GM12892 (cell line): ENCODE results near the gene CBFA2T3.

Experiments
- POLR2A ChIP-seq: IDR thresholded peaks from 2 replicates; pipeline ENCODE4 v1.6.1; 2011; ENCODE audit warnings: low read depth, low read length, control low read depth
- POLR2AphosphoS5 ChIP-seq: IDR thresholded peaks from 2 replicates; pipeline ENCODE4 v1.6.1; 2011; ENCODE audit warnings: low read depth, low read length, control low read depth

DNA sequence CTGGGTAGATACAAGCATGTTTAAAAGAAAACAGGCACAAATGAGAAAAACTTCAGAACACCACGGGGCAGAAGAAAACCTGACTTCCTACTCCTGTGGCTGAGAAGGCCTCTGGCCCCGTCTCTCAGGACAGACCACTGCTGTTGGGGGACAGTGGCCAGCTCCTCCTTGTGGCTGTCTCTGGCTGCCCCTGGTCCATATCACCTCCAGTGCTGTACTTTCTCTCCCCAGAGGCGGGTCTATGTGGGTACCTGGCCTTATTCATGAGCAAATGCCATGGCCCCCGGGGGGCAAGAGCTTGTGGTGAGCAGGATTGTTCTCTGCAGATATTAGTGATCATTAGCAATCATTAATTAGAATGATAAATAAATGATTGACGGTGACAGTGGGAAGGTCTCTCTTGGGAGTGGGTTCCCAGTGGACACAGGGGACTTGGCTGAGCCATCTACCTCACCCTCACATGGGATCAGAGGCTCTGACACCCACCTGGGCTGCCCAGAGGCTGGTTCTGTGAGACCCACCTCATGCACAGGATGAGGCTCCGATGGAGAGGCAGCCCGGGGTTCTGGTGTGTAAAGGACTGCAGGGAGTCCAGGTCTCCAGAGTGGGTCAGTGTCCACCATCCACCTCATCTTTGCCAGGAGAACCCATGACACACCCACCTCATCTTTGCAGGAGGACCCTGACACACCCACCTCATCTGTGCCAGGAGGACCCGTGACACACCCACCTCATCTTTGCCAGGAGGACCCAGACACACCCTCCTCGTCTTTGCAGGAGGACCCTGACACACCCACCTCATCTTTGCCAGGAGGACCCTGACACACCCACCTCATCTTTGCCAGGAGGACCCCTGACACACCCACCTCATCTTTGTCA lies 30.6 kb upstream of the CBFA2T3 start:
- TF ChIP-seq POLR2A: no peak
- TF ChIP-seq POLR2AphosphoS5: no peak
